ENCODE results near the gene RAB5B. TPM values are rescaled to one million over a fixed set of nuclear protein-coding genes. Genes with fewer than 3 reads are reported as not detected.
"Not testable (repeated sequence)": the region's sequence is repeated elsewhere in the genome, so short reads cannot be mapped to it uniquely, and the experiment has no call there.

RAB5B gene
- total RNA-seq, 2 donors from 2014 or later = 91.3 to 95.5 TPM

DNA sequence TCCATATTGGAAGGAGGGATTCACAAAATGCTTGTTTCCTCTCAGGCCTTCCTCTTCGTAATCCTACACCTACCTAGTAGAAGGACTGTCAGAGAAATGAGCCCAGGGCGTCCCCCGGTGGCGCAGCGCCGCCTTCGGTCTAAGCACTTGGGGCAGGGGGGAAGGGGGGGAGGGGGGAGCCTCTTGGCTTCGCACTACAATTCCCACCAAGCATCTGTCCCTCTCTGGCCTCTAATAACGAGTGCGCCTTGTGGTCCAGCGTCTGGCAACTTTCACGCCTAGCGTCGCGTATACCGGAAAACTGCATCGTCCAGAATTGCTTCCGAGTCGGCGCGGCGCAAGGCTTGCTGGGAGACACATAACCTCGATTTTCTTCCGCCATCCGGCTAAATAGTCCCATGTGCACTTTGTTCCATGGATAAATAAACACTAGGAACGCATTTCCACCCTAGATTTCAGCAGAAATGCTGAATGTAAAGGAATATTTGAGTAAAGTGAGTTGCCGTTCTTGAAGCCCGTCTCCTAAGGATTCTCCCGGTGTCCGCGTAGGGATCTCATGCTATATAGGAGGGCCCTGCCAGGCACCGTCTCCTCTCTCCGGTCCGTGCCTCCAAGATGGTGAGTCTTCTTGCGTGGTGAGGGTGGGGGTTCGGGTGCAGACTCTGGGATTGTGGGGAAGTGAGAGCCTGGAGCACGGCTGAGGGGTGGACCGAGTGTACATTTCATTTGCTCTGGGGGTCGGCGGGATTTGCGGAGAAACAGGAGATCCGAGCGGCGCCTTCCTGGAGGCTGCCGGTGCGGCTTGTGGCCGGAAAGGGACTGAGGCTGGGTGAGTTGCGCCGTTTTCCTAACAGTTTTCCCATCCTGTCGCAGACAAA is 67.9 kb downstream of the RAB5B start, which contains the start of gene RPS26:
RPS26 (plus strand) TSS at position 367 of the 878 bp plus-strand sequence; CDS start at position 616, 249 bp downstream.
- H3K9me3 ChIP-seq (ENCODE audit: control insufficient read depth, low read length) = no peaks in the 10 kb centered on the region
- peak; percentile 100 for DNase-seq
- peaks cover 34% of the 10 kb centered on the region for H3K36me3 ChIP-seq (ENCODE audit: control insufficient read depth, insufficient read depth, low read length)
- H3K27me3 ChIP-seq (ENCODE audit: control insufficient read depth, insufficient read depth, low read length, poor library complexity, severe bottlenecking) = no peaks in the 10 kb centered on the region
- peak within 1 kb of the TSS; percentile 94 for H3K9ac ChIP-seq (ENCODE audit: extremely low read depth, low read length, poor library complexity, severe bottlenecking)
- no peaks in the 10 kb centered on the region for H3K9me3 Mint-ChIP-seq
- peak within 1 kb of the TSS; percentile 94 for H3K27ac ChIP-seq (ENCODE audit: low read depth, low read length)
- H3K27me3 Mint-ChIP-seq (ENCODE audit: insufficient read depth) = no peaks in the 10 kb centered on the region
- H3K36me3 Mint-ChIP-seq (ENCODE audit: low read depth) = peaks cover 32% of the 10 kb centered on the region
- peaks cover 22% of the 10 kb centered on the region for H3K4me1 Mint-ChIP-seq
- TF ChIP-seq, protein P1, sequence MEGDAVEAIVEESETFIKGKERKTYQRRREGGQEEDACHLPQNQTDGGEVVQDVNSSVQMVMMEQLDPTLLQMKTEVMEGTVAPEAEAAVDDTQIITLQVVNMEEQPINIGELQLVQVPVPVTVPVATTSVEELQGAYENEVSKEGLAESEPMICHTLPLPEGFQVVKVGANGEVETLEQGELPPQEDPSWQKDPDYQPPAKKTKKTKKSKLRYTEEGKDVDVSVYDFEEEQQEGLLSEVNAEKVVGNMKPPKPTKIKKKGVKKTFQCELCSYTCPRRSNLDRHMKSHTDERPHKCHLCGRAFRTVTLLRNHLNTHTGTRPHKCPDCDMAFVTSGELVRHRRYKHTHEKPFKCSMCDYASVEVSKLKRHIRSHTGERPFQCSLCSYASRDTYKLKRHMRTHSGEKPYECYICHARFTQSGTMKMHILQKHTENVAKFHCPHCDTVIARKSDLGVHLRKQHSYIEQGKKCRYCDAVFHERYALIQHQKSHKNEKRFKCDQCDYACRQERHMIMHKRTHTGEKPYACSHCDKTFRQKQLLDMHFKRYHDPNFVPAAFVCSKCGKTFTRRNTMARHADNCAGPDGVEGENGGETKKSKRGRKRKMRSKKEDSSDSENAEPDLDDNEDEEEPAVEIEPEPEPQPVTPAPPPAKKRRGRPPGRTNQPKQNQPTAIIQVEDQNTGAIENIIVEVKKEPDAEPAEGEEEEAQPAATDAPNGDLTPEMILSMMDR (conservative IDR thresholded peaks at IDR 0.05) = peak; percentile 69
- H3K27ac Mint-ChIP-seq = peak within 1 kb of the TSS; percentile 98
- WGBS, 2 experiments (ENCODE audit: insufficient coverage in 1 of 2, insufficient read length in 1 of 2) = 0 to 1% methylated on average over 28 to 50 of the region's 50 CpGs
- H3K4me1 ChIP-seq (ENCODE audit: control insufficient read depth, insufficient read depth, low read length) = no peaks in the 10 kb centered on the region
- peak within 1 kb of the TSS; percentile 95 for H3K4me3 Mint-ChIP-seq
- H3K4me3 ChIP-seq (ENCODE audit: low read length) = peak within 1 kb of the TSS; percentile 100

DNA sequence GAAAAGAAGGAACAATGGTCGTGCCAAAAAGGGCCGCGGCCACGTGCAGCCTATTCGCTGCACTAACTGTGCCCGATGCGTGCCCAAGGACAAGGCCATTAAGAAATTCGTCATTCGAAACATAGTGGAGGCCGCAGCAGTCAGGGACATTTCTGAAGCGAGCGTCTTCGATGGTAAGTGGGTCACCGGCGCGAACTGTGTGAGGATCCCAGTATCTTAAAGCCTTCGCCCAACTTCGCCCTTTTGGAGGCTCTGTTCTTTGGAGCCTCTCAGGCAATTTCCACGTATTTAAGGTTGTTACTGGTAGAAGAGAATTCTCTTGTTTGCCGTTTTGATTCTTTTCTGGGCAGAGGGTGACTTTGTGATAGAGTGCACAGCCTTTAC is 68.5 kb downstream of the RAB5B start:
- H3K4me1 ChIP-seq (ENCODE audit: control insufficient read depth, insufficient read depth, low read length); H3K27me3 ChIP-seq (ENCODE audit: control insufficient read depth, insufficient read depth, low read length, poor library complexity, severe bottlenecking); H3K9me3 ChIP-seq (ENCODE audit: control insufficient read depth, low read length); DNase-seq; H3K27me3 Mint-ChIP-seq (ENCODE audit: insufficient read depth); H3K9me3 Mint-ChIP-seq: not testable (repeated sequence)
- H3K4me3 ChIP-seq (ENCODE audit: low read length) = peak overlapping the region; percentile 100
- peak overlapping the region; percentile 98 for H3K27ac Mint-ChIP-seq
- H3K27ac ChIP-seq (ENCODE audit: low read depth, low read length) = peak overlapping the region; percentile 94
- WGBS, 2 experiments (ENCODE audit: insufficient coverage in 1 of 2, insufficient read length in 1 of 2) = 1 to 2% methylated on average over 9 to 19 of the region's 20 CpGs
- peaks cover 32% of the 10 kb centered on the region for H3K36me3 Mint-ChIP-seq (ENCODE audit: low read depth)
- peaks cover 20% of the 10 kb centered on the region for H3K4me1 Mint-ChIP-seq
- peaks cover 34% of the 10 kb centered on the region for H3K36me3 ChIP-seq (ENCODE audit: control insufficient read depth, insufficient read depth, low read length)
- peak overlapping the region; percentile 94 for H3K9ac ChIP-seq (ENCODE audit: extremely low read depth, low read length, poor library complexity, severe bottlenecking)
- peak overlapping the region; percentile 95 for H3K4me3 Mint-ChIP-seq

DNA sequence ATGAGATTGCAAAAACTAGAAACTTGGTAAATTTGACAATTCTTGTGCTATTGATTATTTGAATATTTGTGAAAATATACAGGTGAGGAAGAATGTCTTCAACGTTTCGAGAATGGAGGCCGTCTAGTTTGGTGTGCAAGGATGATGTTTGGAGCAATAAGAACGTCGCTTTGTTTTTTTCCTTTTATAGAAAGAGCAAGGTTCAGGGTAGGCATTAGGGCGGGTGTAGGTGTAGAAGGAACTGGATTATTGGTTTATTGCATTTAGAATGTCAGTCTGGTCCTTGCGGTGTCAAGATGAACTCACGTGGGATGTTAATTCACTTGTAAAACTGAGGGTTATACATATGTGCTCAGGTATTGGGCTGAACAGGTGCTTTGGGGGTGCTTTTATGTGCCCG is 69.0 kb downstream of the RAB5B start:
- Histone ChIP-seq H3K4me1 (ENCODE audit: control insufficient read depth, insufficient read depth, low read length) (no peaks in the 10 kb centered on the region), H3K9ac (ENCODE audit: extremely low read depth, low read length, poor library complexity, severe bottlenecking) (peak overlapping the region; percentile 94), H3K27me3 (ENCODE audit: control insufficient read depth, insufficient read depth, low read length, poor library complexity, severe bottlenecking) (no peaks in the 10 kb centered on the region), H3K36me3 (ENCODE audit: control insufficient read depth, insufficient read depth, low read length) (peaks cover 34% of the 10 kb centered on the region), H3K27ac (ENCODE audit: low read depth, low read length) (no peak overlapping the region), H3K9me3 (ENCODE audit: control insufficient read depth, low read length) (no peaks in the 10 kb centered on the region), H3K4me3 (ENCODE audit: low read length) (peak overlapping the region; percentile 100)
- 51 to 71% methylated on average over 5 to 9 of the region's 9 CpGs for WGBS, 2 experiments (ENCODE audit: insufficient coverage in 1 of 2, insufficient read length in 1 of 2)
- Mint-ChIP-seq H3K36me3 (ENCODE audit: low read depth) (peaks cover 32% of the 10 kb centered on the region), H3K27me3 (ENCODE audit: insufficient read depth) (no peaks in the 10 kb centered on the region), H3K9me3 (no peaks in the 10 kb centered on the region), H3K4me3 (peak overlapping the region; percentile 95), H3K4me1 (peaks cover 17% of the 10 kb centered on the region), H3K27ac (peak overlapping the region; percentile 98)
- DNase-seq = no peak
- TF ChIP-seq, protein P1 (conservative IDR thresholded peaks at IDR 0.05) = no peak

Other genes starting within 250 kb of the RAB5B start
- gene CD63, start 245.1 kb upstream of the RAB5B start, total RNA-seq = 1,000 to 10,000 TPM in 1 of 2 donors, 100 to 1,000 TPM in 1; 879 to 1,041 TPM
- 10 to 100 TPM; 29.8 to 33.0 TPM for gene GDF11, start 231.0 kb upstream of the RAB5B start, total RNA-seq
- 100 to 1,000 TPM in 1 of 2 donors, 10 to 100 TPM in 1; 95.7 to 119 TPM for gene SARNP, start 156.4 kb upstream of the RAB5B start, total RNA-seq
- gene ORMDL2, start 156.0 kb upstream of the RAB5B start, total RNA-seq = 10 to 100 TPM; 43.7 to 57.1 TPM
- 10 to 100 TPM; 33.2 to 50.9 TPM for gene DNAJC14, start 144.5 kb upstream of the RAB5B start, total RNA-seq
- 1 to 10 TPM in 1 of 2 donors, under 1 TPM in 1; 0.40 to 2.1 TPM for gene MMP19, start 131.1 kb upstream of the RAB5B start, total RNA-seq
- 10 to 100 TPM; 76.1 to 79.4 TPM for gene PYM1, start 46.2 kb upstream of the RAB5B start, total RNA-seq
- gene DGKA, start 42.9 kb upstream of the RAB5B start, total RNA-seq = 10 to 100 TPM; 10.2 to 11.1 TPM
- 10 to 100 TPM; 17.2 to 20.8 TPM for gene PMEL, start 8.0 kb upstream of the RAB5B start, total RNA-seq
- 10 to 100 TPM; 60.8 to 69.8 TPM for gene CDK2, start 7.2 kb upstream of the RAB5B start, total RNA-seq
- gene SUOX, start 23.2 kb downstream of the RAB5B start, total RNA-seq = 10 to 100 TPM; 23.2 to 27.5 TPM
- 10 to 100 TPM in 1 of 2 donors, 1 to 10 TPM in 1; 9.8 to 10.2 TPM for gene IKZF4, start 47.0 kb downstream of the RAB5B start, total RNA-seq
- gene RPS26, start 67.8 kb downstream of the RAB5B start, total RNA-seq = 10 to 100 TPM; 35.8 to 58.6 TPM
- 10 to 100 TPM; 45.7 to 51.8 TPM for gene ERBB3, start 106.1 kb downstream of the RAB5B start, total RNA-seq
- gene PA2G4, start 130.5 kb downstream of the RAB5B start, total RNA-seq = 100 to 1,000 TPM; 128 to 161 TPM
- gene RPL41, start 142.6 kb downstream of the RAB5B start, total RNA-seq = 1,000 to 10,000 TPM; 4,305 to 4,379 TPM
- 1 to 10 TPM; 7.9 to 9.1 TPM for gene ZC3H10, start 144.2 kb downstream of the RAB5B start, total RNA-seq
- 100 to 1,000 TPM in 1 of 2 donors, 10 to 100 TPM in 1; 97.0 to 118 TPM for gene ESYT1, start 154.2 kb downstream of the RAB5B start, total RNA-seq
- gene MYL6B, start 178.5 kb downstream of the RAB5B start, total RNA-seq = 100 to 1,000 TPM; 153 to 191 TPM
- 1,000 to 10,000 TPM; 1,640 to 1,647 TPM for gene MYL6, start 184.3 kb downstream of the RAB5B start, total RNA-seq
- 100 to 1,000 TPM; 127 to 129 TPM for gene SMARCC2, start 215.4 kb downstream of the RAB5B start, total RNA-seq
- 10 to 100 TPM; 45.8 to 48.9 TPM for gene RNF41, start 247.8 kb downstream of the RAB5B start, total RNA-seq

All from endodermal cell (in vitro differentiated cells).